ENCODE data around the gene TGFBR3L. TPM values are rescaled to one million over a fixed set of nuclear protein-coding genes. Genes with fewer than 3 reads are reported as not detected.

TGFBR3L gene
- total and polyA plus RNA-seq, 2 of the 13 experiments (the other 11 are each of a cell fraction or from before 2014, with no cell fraction given) = 0.20 to 1.0 TPM

DNA sequence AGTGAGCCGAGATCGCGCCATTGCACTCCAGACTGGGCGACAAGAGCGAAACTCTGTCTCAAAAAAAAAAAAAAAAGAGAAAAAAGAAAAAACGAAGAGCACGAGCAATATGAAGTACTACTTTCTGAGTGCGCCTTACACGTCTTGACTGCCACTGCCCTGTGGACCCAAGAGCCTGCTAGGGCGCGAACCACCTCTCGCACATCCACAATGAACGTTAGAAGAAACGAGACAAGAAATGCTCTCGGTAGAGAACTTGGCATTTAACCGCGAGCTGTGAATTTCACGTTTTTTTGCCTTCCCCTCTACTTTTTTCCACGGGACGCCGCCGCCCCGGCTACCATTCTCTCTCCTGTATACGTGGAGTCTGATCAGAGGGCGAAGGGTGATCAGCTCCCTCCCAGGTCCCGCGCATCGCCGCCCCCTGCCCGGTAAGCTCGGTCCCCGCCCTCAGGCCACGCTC, 28.4 kb downstream of the TGFBR3L start (continued):
- no peak for TF ChIP-seq NFYC (CRISPR knock-in tag; IDR thresholded peaks at IDR 0.05)
- no peak for TF ChIP-seq FOXA1 (IDR thresholded peaks at IDR 0.05)
- TF ChIP-seq FOXA1 (CRISPR knock-in tag; IDR thresholded peaks at IDR 0.05) = no peak
- TF ChIP-seq, protein P1, sequence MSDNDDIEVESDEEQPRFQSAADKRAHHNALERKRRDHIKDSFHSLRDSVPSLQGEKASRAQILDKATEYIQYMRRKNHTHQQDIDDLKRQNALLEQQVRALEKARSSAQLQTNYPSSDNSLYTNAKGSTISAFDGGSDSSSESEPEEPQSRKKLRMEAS (IDR thresholded peaks at IDR 0.05) = no peak; the same call in 1 of the 2 replicates
- 0 out of 2 replicates have a peak, but pooled peaks have one; percentile 2 for TF ChIP-seq ZNF703 (CRISPR knock-in tag; IDR thresholded peaks at IDR 0.05; ENCODE audit: borderline replicate concordance)
- no peak for TF ChIP-seq TEAD3 (CRISPR knock-in tag; optimal IDR thresholded peaks at IDR 0.05; ENCODE audit: borderline replicate concordance)
- no peak for TF ChIP-seq THAP11 (CRISPR knock-in tag; IDR thresholded peaks at IDR 0.05)
- TF ChIP-seq ZNF580 (CRISPR knock-in tag; IDR thresholded peaks at IDR 0.05; ENCODE audit: borderline replicate concordance, low read depth) = 0 out of 2 replicates have a peak, but pooled peaks have one; percentile 8
- TF ChIP-seq ZFP36 (IDR thresholded peaks at IDR 0.05; ENCODE audit: borderline replicate concordance, low read depth, low read length, partially characterized antibody) = no peak
- no peak for TF ChIP-seq CREM (IDR thresholded peaks at IDR 0.05)
- no peak for TF ChIP-seq CREM (CRISPR knock-in tag; IDR thresholded peaks at IDR 0.05)
- TF ChIP-seq ATRX (CRISPR knock-in tag; IDR thresholded peaks at IDR 0.05; ENCODE audit: borderline replicate concordance) = no peak
- TF ChIP-seq ZKSCAN1 (IDR thresholded peaks at IDR 0.05; ENCODE audit: low read length) = no peak
- TF ChIP-seq, protein P2, sequence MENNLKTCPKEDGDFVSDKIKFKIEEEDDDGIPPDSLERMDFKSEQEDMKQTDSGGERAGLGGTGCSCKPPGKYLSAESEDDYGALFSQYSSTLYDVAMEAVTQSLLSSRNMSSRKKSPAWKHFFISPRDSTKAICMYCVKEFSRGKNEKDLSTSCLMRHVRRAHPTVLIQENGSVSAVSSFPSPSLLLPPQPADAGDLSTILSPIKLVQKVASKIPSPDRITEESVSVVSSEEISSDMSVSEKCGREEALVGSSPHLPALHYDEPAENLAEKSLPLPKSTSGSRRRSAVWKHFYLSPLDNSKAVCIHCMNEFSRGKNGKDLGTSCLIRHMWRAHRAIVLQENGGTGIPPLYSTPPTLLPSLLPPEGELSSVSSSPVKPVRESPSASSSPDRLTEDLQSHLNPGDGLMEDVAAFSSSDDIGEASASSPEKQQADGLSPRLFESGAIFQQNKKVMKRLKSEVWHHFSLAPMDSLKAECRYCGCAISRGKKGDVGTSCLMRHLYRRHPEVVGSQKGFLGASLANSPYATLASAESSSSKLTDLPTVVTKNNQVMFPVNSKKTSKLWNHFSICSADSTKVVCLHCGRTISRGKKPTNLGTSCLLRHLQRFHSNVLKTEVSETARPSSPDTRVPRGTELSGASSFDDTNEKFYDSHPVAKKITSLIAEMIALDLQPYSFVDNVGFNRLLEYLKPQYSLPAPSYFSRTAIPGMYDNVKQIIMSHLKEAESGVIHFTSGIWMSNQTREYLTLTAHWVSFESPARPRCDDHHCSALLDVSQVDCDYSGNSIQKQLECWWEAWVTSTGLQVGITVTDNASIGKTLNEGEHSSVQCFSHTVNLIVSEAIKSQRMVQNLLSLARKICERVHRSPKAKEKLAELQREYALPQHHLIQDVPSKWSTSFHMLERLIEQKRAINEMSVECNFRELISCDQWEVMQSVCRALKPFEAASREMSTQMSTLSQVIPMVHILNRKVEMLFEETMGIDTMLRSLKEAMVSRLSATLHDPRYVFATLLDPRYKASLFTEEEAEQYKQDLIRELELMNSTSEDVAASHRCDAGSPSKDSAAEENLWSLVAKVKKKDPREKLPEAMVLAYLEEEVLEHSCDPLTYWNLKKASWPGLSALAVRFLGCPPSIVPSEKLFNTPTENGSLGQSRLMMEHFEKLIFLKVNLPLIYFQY (CRISPR knock-in tag; IDR thresholded peaks at IDR 0.05; ENCODE audit: borderline replicate concordance) = 0 out of 2 replicates have a peak, but pooled peaks have one; percentile 52
- TF ChIP-seq MBD4 (IDR thresholded peaks at IDR 0.05; ENCODE audit: borderline replicate concordance, low read length) = no peak
- TF ChIP-seq NR3C1 (CRISPR knock-in tag; IDR thresholded peaks at IDR 0.05) = no peak
- TF ChIP-seq LCORL (IDR thresholded peaks at IDR 0.05) = no peak
- no peak for TF ChIP-seq LCORL (CRISPR knock-in tag; IDR thresholded peaks at IDR 0.05)
- 0 out of 2 replicates have a peak, but pooled peaks have one; percentile 82 for TF ChIP-seq ZNF251 (CRISPR knock-in tag; IDR thresholded peaks at IDR 0.05)
- TF ChIP-seq ZNF138 (CRISPR knock-in tag; IDR thresholded peaks at IDR 0.05; ENCODE audit: low read depth) = no peak
- TF ChIP-seq CEBPB (IDR thresholded peaks at IDR 0.05; ENCODE audit: borderline replicate concordance, low read depth, low read length) = no peak
- 0 out of 2 replicates have a peak, but pooled peaks have one; percentile 48 for TF ChIP-seq ZNF678 (CRISPR knock-in tag; IDR thresholded peaks at IDR 0.05)
- TF ChIP-seq SMYD3 (CRISPR knock-in tag; IDR thresholded peaks at IDR 0.05) = no peak
- no peak; the same call in 1 of the 2 replicates for TF ChIP-seq BATF2 (CRISPR knock-in tag; IDR thresholded peaks at IDR 0.05)
- no peak for TF ChIP-seq MTF2 (CRISPR knock-in tag; IDR thresholded peaks at IDR 0.05; ENCODE audit: borderline replicate concordance)
- TF ChIP-seq KAT7 (CRISPR knock-in tag; IDR thresholded peaks at IDR 0.05; ENCODE audit: borderline replicate concordance) = peak; percentile 65; the same call in 1 of the 2 replicates
- 0 out of 2 replicates have a peak, but pooled peaks have one; percentile 19 for TF ChIP-seq RCOR2 (CRISPR knock-in tag; IDR thresholded peaks at IDR 0.05)
- no peak for TF ChIP-seq TP53 (CRISPR knock-in tag; conservative IDR thresholded peaks at IDR 0.05)
- TF ChIP-seq DNMT1 (CRISPR knock-in tag; IDR thresholded peaks at IDR 0.05) = no peak
- no peak for TF ChIP-seq ARID2 (CRISPR knock-in tag; IDR thresholded peaks at IDR 0.05; ENCODE audit: borderline replicate concordance)
- TF ChIP-seq ZBTB42 (CRISPR knock-in tag; IDR thresholded peaks at IDR 0.05) = no peak

Measured in HepG2 (cell line).